ENCODE measurements around the gene UBAP1L.
"Not testable (repeated sequence)": the region's sequence is repeated elsewhere in the genome, so short reads cannot be mapped to it uniquely, and the experiment has no call there.

The UBAP1L gene

GRCh38 chr15:65099336-65099735, 15.7 kb downstream of the UBAP1L start:
- no peak for DNase-seq

- no peak for DNase-seq
These were observed 17.2 kb downstream of the UBAP1L start for GRCh38 chr15:65097651-65098263.

- no peak for DNase-seq
These were observed 18.3 kb downstream of the UBAP1L start for GRCh38 chr15:65096481-65097385.

- DNase-seq, result no peak
These were observed 19.3 kb downstream of the UBAP1L start for GRCh38 chr15:65095747-65096104.

- no peak for DNase-seq
These were observed 19.8 kb downstream of the UBAP1L start for GRCh38 chr15:65095011-65095746.

GRCh38 chr15:65094294-65094995, 20.6 kb downstream of the UBAP1L start:
- no peak for DNase-seq

GRCh38 chr15:65093793-65094170, 21.2 kb downstream of the UBAP1L start:
- DNase-seq, result not testable (repeated sequence)

- no peak for DNase-seq
These were observed 21.8 kb downstream of the UBAP1L start for GRCh38 chr15:65092911-65093792.

GRCh38 chr15:65091946-65092770, 22.8 kb downstream of the UBAP1L start:
- DNase-seq, result no peak

GRCh38 chr15:65089206-65089824, 25.7 kb downstream of the UBAP1L start:
- no peak for DNase-seq

GRCh38 chr15:65088643-65089021, 26.4 kb downstream of the UBAP1L start:
- no peak for DNase-seq

- no peak for DNase-seq
These were observed 26.9 kb downstream of the UBAP1L start for GRCh38 chr15:65087873-65088642.

GRCh38 chr15:65087411-65087810, 27.6 kb downstream of the UBAP1L start:
- DNase-seq, result no peak

- no peak for DNase-seq
These were observed 28.3 kb downstream of the UBAP1L start for GRCh38 chr15:65086680-65087111.

- DNase-seq, result peak in 1 of 2 donors; percentile 21
These were observed 28.9 kb downstream of the UBAP1L start for GRCh38 chr15:65085990-65086679.

- no peak for DNase-seq
These were observed 29.7 kb downstream of the UBAP1L start for GRCh38 chr15:65085207-65085753.

- DNase-seq, result no peak
These were observed 30.3 kb downstream of the UBAP1L start for GRCh38 chr15:65084500-65085206.

GRCh38 chr15:65083262-65083701, 31.7 kb downstream of the UBAP1L start:
- no peak for DNase-seq

Measured in stimulated activated CD4-positive, alpha-beta T cell treated with anti-CD3 and anti-CD28 coated beads, Interleukin-2, amount 100 ng/mL, for 24 hours (primary cell).